H1 (cell line): ENCODE measurements around the gene SPIB. TPM values are rescaled to one million over a fixed set of nuclear protein-coding genes. Genes with fewer than 3 reads are reported as not detected.

ENCODE experiments used
- CTCF ChIA-PET: fragments of 300-600 bp; sonication (Branson Sonifier 250); formaldehyde crosslinking; loops from one replicate; lab custom pipeline; 2021; ENCODE audit not compliant: partially characterized antibody; lab: Charles Lee
- POLR2A ChIA-PET: fragments of 300-600 bp; sonication (Branson Sonifier 250); formaldehyde crosslinking; loops from one replicate; lab custom pipeline; 2021; ENCODE audit warnings: inconsistent platforms; ENCODE audit not compliant: partially characterized antibody; lab: Charles Lee
- DNase-seq, 2 experiments: peaks; one replicate each; pipeline versions ENCODE4 v3.0.0 to v3.0.0-alpha.2; 2010 to 2022; ENCODE audit warnings: low spot score in 2 of 2, low read depth in 1 of 2, mixed read lengths in 1 of 2
- FAIRE-seq: peaks from 2 replicates; lab custom pipeline; 2011; peaks lifted over from hg19 to GRCh38; lab: Jason Lieb, UNC
- H2AFZ ChIP-seq: 2 replicates; pipeline ENCODE4 v1.8.1; 2012; ENCODE audit warnings: low read length, inconsistent platforms
- H2AK5ac ChIP-seq: 2 replicates; pipeline ENCODE4 v1.6.1; 2013; ENCODE audit warnings: low read depth, low read length
- H2BK120ac ChIP-seq: replicated peaks from 2 replicates; pipeline ENCODE3; 2013; ENCODE audit warnings: low read depth, low read length, inconsistent platforms
- H2BK12ac ChIP-seq: 2 replicates; pipeline ENCODE4 v1.6.1; 2013; ENCODE audit warnings: low read depth, low read length
- H2BK15ac ChIP-seq: 2 replicates; pipeline ENCODE4 v1.6.1; 2013; ENCODE audit warnings: low read length
- H2BK20ac ChIP-seq: 2 replicates; pipeline ENCODE4 v1.6.1; 2013; ENCODE audit warnings: low read length
- H2BK5ac ChIP-seq: 2 replicates; pipeline ENCODE4 v1.6.1; 2013; ENCODE audit warnings: low read depth, low read length
- H3K14ac ChIP-seq: 2 replicates; pipeline ENCODE4 v1.6.1; 2013; ENCODE audit warnings: inconsistent platforms; ENCODE audit not compliant: insufficient read length
- H3K18ac ChIP-seq: 2 replicates; pipeline ENCODE4 v1.6.1; 2013; ENCODE audit warnings: low read length; ENCODE audit errors: extremely low read depth
- H3K23ac ChIP-seq: 2 replicates; pipeline ENCODE4 v1.6.1; 2013; ENCODE audit warnings: inconsistent platforms; ENCODE audit not compliant: insufficient read length
- H3K23me2 ChIP-seq: 2 replicates; pipeline ENCODE4 v1.6.1; 2013; ENCODE audit warnings: low read depth, low read length
- H3K27ac ChIP-seq: 2 replicates; pipeline ENCODE4 v1.6.1; 2011; ENCODE audit warnings: low read depth, low read length, inconsistent platforms
- H3K27me3 ChIP-seq, 4 experiments: replicated peaks in 1 of 4; 1 replicate in 1 of 4; 2 replicates in 3 of 4; pipeline versions ENCODE4 v1.6.1 to v1.8.1; 2011 to 2013; ENCODE audit warnings: low read length in 3 of 4, mild to moderate bottlenecking in 3 of 4, inconsistent platforms in 2 of 4, mixed read lengths in 2 of 4, moderate library complexity in 1 of 4; ENCODE audit not compliant: control insufficient read depth in 3 of 4, insufficient read depth in 3 of 4; ENCODE audit errors: extremely low read depth in 1 of 4
- H3K36me3 ChIP-seq, 4 experiments: 2 replicates each; pipeline versions ENCODE4 v1.6.1 to v1.8.1; 2011 to 2013; ENCODE audit warnings: mild to moderate bottlenecking in 4 of 4, low read length in 3 of 4, moderate library complexity in 2 of 4, control low read depth in 1 of 4, inconsistent platforms in 1 of 4; ENCODE audit not compliant: insufficient read depth in 4 of 4, control insufficient read depth in 2 of 4
- H3K4ac ChIP-seq: replicated peaks from 2 replicates; pipeline ENCODE3; 2013; ENCODE audit warnings: low read length, low read depth, mixed read lengths, inconsistent platforms; ENCODE audit not compliant: insufficient read length
- H3K4me1 ChIP-seq, 4 experiments: replicated peaks in 1 of 4; 1 replicate in 1 of 4; 2 replicates in 3 of 4; pipeline versions ENCODE4 v1.6.1 to v1.8.1; 2011 to 2013; ENCODE audit warnings: low read length in 3 of 4, inconsistent platforms in 2 of 4, mixed read lengths in 1 of 4; ENCODE audit not compliant: insufficient read depth in 4 of 4, control insufficient read depth in 3 of 4
- H3K4me2 ChIP-seq, 2 experiments: 2 replicates each; pipeline versions ENCODE4 v1.6.1 to v1.8.1; 2011 to 2013; ENCODE audit warnings: low read depth in 2 of 2, low read length in 2 of 2, control low read depth in 1 of 2, inconsistent platforms in 1 of 2, mild to moderate bottlenecking in 1 of 2; ENCODE audit not compliant: insufficient read depth in 1 of 2
- H3K4me3 ChIP-seq, 4 experiments: fragments of 200-600, 300-600 bp in 1 of 4; sonication (generic), shearing (Covaris generic), sonication (Bioruptor Twin) in 1 of 4; 2 replicates each; pipeline versions ENCODE4 v1.5.1 to v1.8.1; 2011 to 2016; ENCODE audit warnings: low read length in 4 of 4, low read depth in 3 of 4, control low read depth in 2 of 4, inconsistent platforms in 2 of 4, mild to moderate bottlenecking in 2 of 4, mixed read lengths in 1 of 4, moderate library complexity in 1 of 4; ENCODE audit not compliant: insufficient read depth in 2 of 4; ENCODE audit errors: extremely low read depth in 1 of 4
- H3K56ac ChIP-seq: replicated peaks from 2 replicates; pipeline ENCODE3; 2013; ENCODE audit warnings: low read depth, mild to moderate bottlenecking, mixed read lengths, low read length, inconsistent platforms; ENCODE audit not compliant: insufficient read length
- H3K79me1 ChIP-seq: 2 replicates; pipeline ENCODE4 v1.6.1; 2013; ENCODE audit warnings: low read depth, low read length, control low read depth
- H3K79me2 ChIP-seq, 2 experiments: 2 replicates each; pipeline versions ENCODE4 v1.6.1 to v1.8.1; 2012 to 2013; ENCODE audit warnings: low read length in 2 of 2, mild to moderate bottlenecking in 2 of 2, inconsistent platforms in 1 of 2; ENCODE audit not compliant: insufficient read depth in 2 of 2, control insufficient read depth in 1 of 2
- H3K9ac ChIP-seq, 4 experiments: replicated peaks in 1 of 4; 1 replicate in 1 of 4; 2 replicates in 3 of 4; pipeline versions ENCODE4 v1.6.1 to v1.8.1; 2011 to 2013; ENCODE audit warnings: low read depth in 3 of 4, low read length in 3 of 4, control low read depth in 2 of 4, mild to moderate bottlenecking in 2 of 4, moderate library complexity in 2 of 4, inconsistent platforms in 1 of 4; ENCODE audit errors: extremely low read depth in 1 of 4
- H3K9me3 ChIP-seq, 2 experiments: 2 replicates each; pipeline versions ENCODE4 v1.6.1 to v1.8.1; 2012 to 2013; ENCODE audit warnings: mild to moderate bottlenecking in 2 of 2, moderate library complexity in 2 of 2, control low read depth in 1 of 2, inconsistent platforms in 1 of 2, low read depth in 1 of 2, low read length in 1 of 2, mixed read lengths in 1 of 2; ENCODE audit not compliant: insufficient read depth in 2 of 2
- H4K20me1 ChIP-seq, 2 experiments: replicated peaks in 1 of 2; 2 replicates each; pipeline versions ENCODE3 to v1.8.1; 2011 to 2013; ENCODE audit warnings: inconsistent platforms in 2 of 2, low read length in 2 of 2, mild to moderate bottlenecking in 1 of 2; ENCODE audit not compliant: insufficient read depth in 2 of 2, control insufficient read depth in 1 of 2
- H4K5ac ChIP-seq: 2 replicates; pipeline ENCODE4 v1.6.1; 2013; ENCODE audit warnings: low read length, low read depth, mixed read lengths, inconsistent platforms; ENCODE audit not compliant: insufficient read length
- H4K8ac ChIP-seq: 2 replicates; pipeline ENCODE4 v1.8.0; 2013; ENCODE audit warnings: mild to moderate bottlenecking, moderate library complexity, low read length, inconsistent platforms; ENCODE audit not compliant: insufficient read depth; ENCODE audit errors: extremely low read depth
- H4K91ac ChIP-seq: replicated peaks from 2 replicates; pipeline ENCODE3; 2013; ENCODE audit warnings: low read length, mixed read lengths, inconsistent platforms; ENCODE audit not compliant: insufficient read length
- FOSL1 ChIP-seq: IDR thresholded peaks from 2 replicates; pipeline ENCODE4 v1.6.1; 2011; ENCODE audit warnings: mild to moderate bottlenecking, low read depth, low read length, moderate library complexity; ENCODE audit not compliant: insufficient read depth
- POLR2A ChIP-seq, 2 experiments: IDR thresholded peaks; 1 replicate in 1 of 2; 2 replicates in 1 of 2; pipeline ENCODE4 v1.6.1; 2011; ENCODE audit warnings: low read depth in 2 of 2, low read length in 2 of 2, mild to moderate bottlenecking in 2 of 2; ENCODE audit errors: control extremely low read depth in 1 of 2
- SAP30 ChIP-seq: fragments of 300-600 bp; sonication (generic); IDR thresholded peaks from 2 replicates; pipeline ENCODE4 v1.7.1; 2012; ENCODE audit warnings: low read length, moderate library complexity, mild to moderate bottlenecking, inconsistent platforms; ENCODE audit not compliant: insufficient read depth, insufficient replicate concordance
- TBP ChIP-seq: IDR thresholded peaks from 2 replicates; pipeline ENCODE4 v1.6.1; 2011; ENCODE audit warnings: low read depth, low read length, improper control_type of control experiment
- TEAD4 ChIP-seq: IDR thresholded peaks from 2 replicates; pipeline ENCODE4 v1.6.1; 2012; ENCODE audit warnings: low read depth, low read length, inconsistent platforms, mixed read lengths
- WGBS, 2 experiments: shearing (Covaris generic) in 1 of 2; methylation state at CpG; one replicate each; pipeline versions ENCODE4 v1.1.6 to v1.1.7; 2013 to 2015; ENCODE audit warnings: low lambda C conversion rate in 2 of 2, mixed read lengths in 2 of 2, inconsistent platforms in 1 of 2, low coverage in 1 of 2, missing lambda C conversion rate in 1 of 2; ENCODE audit not compliant: insufficient replicate concordance in 2 of 2, insufficient coverage in 1 of 2, insufficient read length in 1 of 2; ENCODE audit errors: extremely low coverage in 1 of 2, missing lambda C conversion rate in 1 of 2; 5-methylcytosine and 5-hydroxymethylcytosine counted together
- polyA plus RNA-seq, 7 experiments: library from polyadenylated mRNA; depleted of rRNA in 3 of 7; stranded (reverse) in 5 of 7; unstranded in 2 of 7; fragments of >200 nt in 5 of 7; fragments of 200-250 nt in 2 of 7; gene quantifications; 1 replicate in 5 of 7; 2 replicates in 1 of 7; 4 replicates in 1 of 7; pipeline versions ENCODE4 v1.2.1 to v1.2.3, GENCODE V29; 2011 to 2013; ENCODE audit warnings: missing spikeins in 2 of 7, mixed read lengths in 2 of 7
- total RNA-seq: library from RNA; stranded (reverse); fragmentation: NEBNext Ultra II Directional; extraction: Animal tissue kit (Norgen Biotek cat#: 25700); gene quantifications from 2 replicates; pipeline ENCODE4 v1.2.1, GENCODE V29; 2021

Gene SPIB
- total and polyA plus RNA-seq, 2 of the 8 experiments (the other 6 are each of a cell fraction or from before 2014, with no cell fraction given), result 11.1 to 17.4 TPM

DNA sequence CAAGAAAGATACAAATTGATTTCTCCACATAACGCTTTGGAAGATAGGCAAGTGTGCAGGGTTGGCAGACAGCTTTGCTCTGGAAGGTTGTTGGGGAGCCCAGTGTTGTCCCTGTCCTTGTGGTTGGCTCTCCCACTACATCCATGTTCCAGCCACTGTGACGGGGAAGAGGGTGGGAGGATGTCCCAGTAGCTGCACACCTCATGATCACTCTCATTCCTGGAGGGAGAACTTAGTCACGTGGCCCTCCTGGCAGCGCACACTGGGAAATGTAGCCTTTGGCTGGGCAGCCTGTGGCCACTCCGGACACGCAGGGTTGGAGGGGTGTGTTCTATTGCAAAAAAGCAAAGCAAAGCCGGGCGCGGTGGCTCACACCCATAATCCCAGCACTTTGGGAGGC lies 24.7 kb upstream of the SPIB start:
- DNase-seq, result no peak
- ChIA-PET CTCF (interaction anchor here (0.8 to 1.0 kb wide), 2 partner anchors 18 to 51 kb away, joined by 3 read pairs; no protein-coding TSS in a partner anchor), POLR2A (interaction anchor here (0.6 to 2.3 kb wide), 4 partner anchors 10 to 401 kb away, joined by 3 to 11 read pairs (median 3); partner anchors contain the start of gene POLD1)
- TF ChIP-seq TEAD4, result no peak
- no peak for TF ChIP-seq TBP
- TF ChIP-seq FOSL1, result no peak
- no peak for TF ChIP-seq SAP30
- TF ChIP-seq POLR2A (IDR thresholded peaks at IDR 0.05; ENCODE audit: control extremely low read depth in 1 of 2, low read depth in 2 of 2, low read length in 2 of 2), result no peak
- H4K91ac ChIP-seq, result no peak overlapping the region
- H3K79me1 ChIP-seq, result peaks cover 6% of the 10 kb centered on the region
- no peak overlapping the region for H4K5ac ChIP-seq
- no peak for FAIRE-seq
- no peak overlapping the region for H3K4me2 ChIP-seq
- H3K23ac ChIP-seq, result no peak overlapping the region
- H3K27ac ChIP-seq, result no peak overlapping the region
- H3K4me3 ChIP-seq, result no peak overlapping the region
- H2BK20ac ChIP-seq, result no peak overlapping the region
- no peak overlapping the region for H2BK15ac ChIP-seq
- no peak overlapping the region for H3K14ac ChIP-seq
- H4K8ac ChIP-seq, result no peak overlapping the region; the same call in 1 of the 2 replicates
- H3K27me3 ChIP-seq, result no peaks in the 10 kb centered on the region
- 92% methylated on average over 9 of the region's 9 CpGs; no CpG with 5 or more reads in 1 of the 2 experiments for WGBS, 2 experiments
- H3K79me2 ChIP-seq, result peaks cover 0 to 35% of the 10 kb centered on the region in 2 experiments; a peak in 3 of 4 replicates
- no peaks in the 10 kb centered on the region for H3K23me2 ChIP-seq
- no peak overlapping the region for H2BK120ac ChIP-seq
- no peak overlapping the region for H2BK5ac ChIP-seq
- no peak overlapping the region for H2AK5ac ChIP-seq
- peaks cover 0 to 2% of the 10 kb centered on the region in 2 experiments for H4K20me1 ChIP-seq
- peaks cover 2 to 25% (median 10%) of the 10 kb centered on the region in 4 experiments; a peak in 6 of 8 replicates for H3K36me3 ChIP-seq
- H2AFZ ChIP-seq, result no peak overlapping the region
- H3K4me1 ChIP-seq, result no peaks in the 10 kb centered on the region
- H2BK12ac ChIP-seq, result no peak overlapping the region
- peaks cover 4 to 14% of the 10 kb centered on the region in 2 experiments; a peak in 2 of 4 replicates for H3K9me3 ChIP-seq
- H3K56ac ChIP-seq, result no peak overlapping the region
- H3K9ac ChIP-seq, result no peak overlapping the region
- no peak overlapping the region for H3K18ac ChIP-seq
- no peak overlapping the region for H3K4ac ChIP-seq
